Nucleus accumbens (tissue), 56 donors: ENCODE data around the gene PTPRE.
"Not testable (repeated sequence)": the region's sequence is repeated elsewhere in the genome, so short reads cannot be mapped to it uniquely, and the experiment has no call there.

Experiments
- DNase-seq, 56 donors: peaks; one replicate each; lab custom pipeline; 2025; lab: John Stamatoyannopoulos, UW

PTPRE gene

GRCh38 chr10:128083191-128083895 is 176.4 kb downstream of the PTPRE start:
- DNase-seq, result no peak

DNA sequence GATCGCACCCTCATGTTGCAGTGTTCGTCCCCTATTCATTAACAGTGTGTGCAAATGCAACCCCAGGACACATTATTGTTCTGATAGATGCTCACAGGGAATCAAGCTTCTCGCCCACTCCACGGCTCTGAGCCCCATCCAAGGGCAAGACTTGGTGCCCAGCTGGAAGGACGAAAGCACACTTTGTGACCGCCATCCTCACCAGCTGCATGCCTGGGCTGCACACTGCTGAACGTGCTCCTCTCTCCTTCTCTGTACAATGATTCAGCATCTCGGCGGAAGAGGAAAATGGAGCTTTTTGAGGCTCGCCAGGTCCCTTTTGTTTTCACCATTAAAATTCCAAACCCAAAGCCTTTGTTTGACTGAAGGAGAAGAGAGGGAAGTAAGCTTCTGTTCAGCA is 177.5 kb downstream of the PTPRE start:
- DNase-seq, result no peak

GRCh38 chr10:128084991-128085390 is 178.1 kb downstream of the PTPRE start:
- DNase-seq, result no peak

DNA sequence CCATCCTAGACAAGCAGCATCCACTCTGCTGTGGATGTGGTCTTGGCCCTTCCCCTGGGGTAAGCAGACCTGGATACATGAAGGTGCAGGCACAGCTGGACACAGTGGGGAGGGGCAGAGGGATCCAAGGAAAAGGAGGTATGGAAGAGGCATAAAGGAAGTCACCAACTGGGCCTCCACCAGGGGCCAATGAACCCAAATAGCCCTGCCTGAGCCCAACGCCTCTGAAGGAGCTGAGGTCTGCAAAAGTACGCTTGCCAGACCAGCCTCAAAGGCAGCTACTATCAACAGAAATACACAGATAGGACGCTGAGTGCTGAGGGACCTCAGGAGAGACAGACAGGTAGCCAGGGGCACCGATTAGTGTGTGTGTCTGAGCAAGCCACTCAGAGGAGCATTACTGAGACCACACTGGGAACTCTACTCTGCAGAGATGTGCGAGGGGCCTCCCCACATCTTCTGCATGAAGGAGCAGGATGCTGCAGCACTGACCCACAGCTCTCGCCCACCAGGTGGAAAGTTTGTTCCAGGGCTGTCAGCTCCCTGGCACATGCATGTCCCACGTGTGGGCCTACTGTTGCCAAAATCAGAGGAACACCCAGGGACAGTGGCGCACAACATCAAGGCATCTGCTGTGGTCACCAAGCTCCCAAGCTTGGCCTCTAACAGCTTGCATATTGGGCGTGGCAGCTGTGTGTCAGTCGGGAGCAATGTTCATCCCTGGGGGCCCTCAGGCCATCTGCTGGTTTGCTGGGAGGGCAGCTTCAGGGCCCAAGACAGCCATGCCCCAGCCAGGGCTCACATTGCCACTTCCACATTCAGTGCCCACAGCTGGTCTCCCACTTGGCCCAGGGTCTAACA is 179.3 kb downstream of the PTPRE start:
- DNase-seq, result no peak

DNA sequence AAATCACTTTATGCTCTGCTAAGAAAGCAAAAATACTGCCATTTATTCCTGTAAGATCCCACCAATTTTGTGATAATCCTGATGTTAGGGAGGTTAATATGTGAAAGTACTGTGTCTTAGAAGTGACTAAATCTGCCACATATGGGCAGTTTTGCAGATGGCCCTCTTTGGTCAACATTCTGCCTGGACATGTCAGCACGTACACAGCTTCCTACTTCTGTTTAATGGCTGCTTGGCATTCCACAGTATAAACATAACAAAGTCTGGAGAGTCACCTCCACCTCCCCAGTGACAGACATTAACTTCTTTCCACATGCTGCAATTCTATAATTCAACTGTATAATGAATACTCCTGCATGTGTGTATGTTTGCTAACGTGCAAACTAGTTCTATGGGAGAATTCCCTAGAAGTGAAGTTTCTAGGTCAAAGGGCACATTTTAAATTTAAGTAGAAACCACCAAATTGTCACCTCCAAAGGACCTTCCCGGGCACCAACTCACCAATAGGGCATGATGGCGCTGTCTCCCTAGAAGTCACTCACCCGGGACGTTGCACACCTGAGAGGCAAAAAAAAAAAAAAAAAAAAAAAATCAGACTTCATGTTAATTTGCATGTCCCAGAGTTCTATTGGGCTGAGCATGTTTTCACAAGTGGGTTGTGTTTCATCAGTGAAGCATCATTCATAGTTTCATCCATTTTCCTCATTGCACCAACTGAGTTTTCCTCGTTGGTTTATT is 180.4 kb downstream of the PTPRE start:
- no peak for DNase-seq

GRCh38 chr10:128087884-128088709 is 181.2 kb downstream of the PTPRE start:
- no peak for DNase-seq

- no peak for DNase-seq
Measured at GRCh38 chr10:128091636-128092210, 184.8 kb downstream of the PTPRE start.

DNA sequence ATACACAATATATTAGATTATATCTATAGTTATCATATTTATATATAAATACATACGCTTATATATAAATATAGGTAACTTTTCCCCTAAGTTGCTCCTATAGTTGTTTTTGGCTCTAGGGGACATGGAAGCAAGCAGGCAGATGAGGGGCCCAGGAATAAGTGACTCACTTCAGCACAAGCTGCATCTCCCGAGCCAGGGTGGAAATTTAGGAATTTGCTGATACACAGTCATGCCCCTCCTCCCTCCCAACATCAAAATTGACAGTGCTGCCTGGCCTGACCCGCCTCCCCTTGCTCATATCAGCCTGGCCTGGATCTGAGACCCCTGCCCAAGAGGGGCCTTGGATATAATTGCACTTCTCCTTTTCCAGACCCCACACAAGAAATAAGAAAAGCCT is 185.6 kb downstream of the PTPRE start:
- no peak for DNase-seq

- not testable (repeated sequence) for DNase-seq
Measured at GRCh38 chr10:128094596-128094995, 187.7 kb downstream of the PTPRE start.

- no peak for DNase-seq
Measured at GRCh38 chr10:128095027-128095752, 188.3 kb downstream of the PTPRE start.

GRCh38 chr10:128095753-128096469 is 189.0 kb downstream of the PTPRE start:
- no peak for DNase-seq

DNA sequence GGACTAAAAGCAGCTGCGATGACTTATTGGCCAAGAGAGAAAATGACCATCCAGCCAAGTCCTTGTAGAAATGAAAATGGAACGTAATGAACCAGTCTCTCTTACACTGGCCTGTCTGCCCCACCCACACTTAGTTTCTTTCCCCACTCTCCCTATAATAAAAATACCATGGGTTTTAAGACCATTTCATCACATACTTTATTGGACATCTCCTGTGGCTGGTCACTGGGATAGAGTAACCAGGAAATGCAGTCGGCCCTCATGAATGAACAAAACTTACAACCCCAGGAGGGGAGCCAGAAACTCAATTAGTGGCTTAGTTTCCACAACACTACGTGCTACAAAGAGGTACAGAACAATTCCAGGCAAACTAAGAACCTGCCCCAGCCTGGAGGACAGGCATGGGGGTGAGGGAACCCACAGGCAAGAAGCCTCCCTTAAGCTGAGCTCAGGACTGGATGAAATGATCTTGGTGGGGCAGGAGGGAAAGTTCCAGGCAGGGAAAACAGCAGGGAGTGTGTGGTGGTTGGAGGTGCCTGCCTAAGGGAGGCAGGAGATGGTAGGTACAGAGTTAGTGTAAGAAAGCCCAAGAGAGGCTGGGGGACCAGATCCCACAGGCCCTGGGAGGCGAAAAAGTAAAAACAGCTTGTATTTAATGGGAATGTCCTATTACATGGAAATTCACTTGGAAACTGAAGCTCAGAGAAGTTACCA is 189.7 kb downstream of the PTPRE start:
- DNase-seq, result no peak

- DNase-seq, result no peak
Measured at GRCh38 chr10:128097783-128098182, 190.9 kb downstream of the PTPRE start.

- DNase-seq, result no peak
Measured at GRCh38 chr10:128098631-128099030, 191.7 kb downstream of the PTPRE start.

DNA sequence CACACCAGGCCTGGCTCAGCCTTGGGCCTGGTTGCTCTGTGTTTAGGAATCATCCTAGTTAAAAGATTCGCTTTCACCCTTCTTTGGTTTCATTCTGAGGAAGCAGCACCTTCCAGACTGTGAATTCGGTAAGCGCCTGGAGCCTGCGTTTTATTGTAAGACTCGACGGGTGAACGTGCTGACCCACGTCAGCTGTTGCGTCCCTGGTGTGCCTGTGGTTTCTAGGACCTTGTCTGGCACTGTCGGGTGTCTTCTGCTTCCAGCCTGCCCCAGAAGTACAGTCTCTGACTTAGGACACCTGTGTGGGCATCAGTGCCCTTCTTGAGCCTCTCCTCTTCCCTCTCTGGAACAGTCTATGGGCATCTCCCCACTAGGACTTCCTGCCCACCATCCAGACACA is 193.0 kb downstream of the PTPRE start:
- DNase-seq, result no peak

DNA sequence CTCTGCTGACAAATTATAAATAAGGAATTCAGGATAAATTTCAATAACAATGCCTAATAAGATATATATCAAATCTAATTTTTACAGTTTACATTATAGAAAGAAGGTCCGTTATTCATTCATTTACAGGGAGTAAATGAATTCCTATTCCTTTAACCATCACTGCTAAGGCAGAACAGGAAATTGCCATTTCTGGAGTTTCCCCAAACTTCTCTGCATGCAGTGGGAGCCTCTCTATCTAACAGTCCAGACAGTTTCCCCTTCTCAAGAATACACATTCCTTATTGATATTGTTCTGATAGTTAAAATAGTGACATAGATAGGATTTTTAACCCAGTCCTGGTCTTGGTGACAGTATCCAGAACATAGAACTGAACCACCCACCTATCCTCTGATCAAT is 195.0 kb downstream of the PTPRE start:
- no peak for DNase-seq

- no peak for DNase-seq
Measured at GRCh38 chr10:128102480-128103228, 195.8 kb downstream of the PTPRE start.
